Coronary artery (tissue), 2 donors: Measurements from ENCODE around the gene HS1BP3.

ENCODE experiments used
- DNase-seq: peaks from one replicate; pipeline ENCODE4 v3.0.0-alpha.2; 2017; ENCODE audit warnings: low spot score
- H3K27ac ChIP-seq, 2 donors: fragments of 200-600 bp; sonication (generic); one replicate each; pipeline ENCODE4 v1.5.1; 2016 to 2019
- H3K4me3 ChIP-seq: fragments of 200-600 bp; sonication (generic); 2 replicates; pipeline ENCODE4 v1.5.1; 2016; ENCODE audit warnings: mild to moderate bottlenecking, moderate library complexity
- CTCF ChIP-seq: fragments of 200-600 bp; sonication (generic); IDR thresholded peaks from one replicate; pipeline ENCODE4 v1.5.1; 2019; ENCODE audit warnings: antibody characterized with exemption

Gene HS1BP3

GRCh38 chr2:20629181-20629580 is 21.7 kb downstream of the HS1BP3 start:
- DNase-seq = no peak
- Histone ChIP-seq H3K4me3 (no peak overlapping the region), H3K27ac (no peak overlapping the region)
- no peak for TF ChIP-seq CTCF

- TF ChIP-seq CTCF = no peak
- H3K27ac ChIP-seq = peak overlapping the region in 1 of 2 donors; percentile 80
- no peak overlapping the region for H3K4me3 ChIP-seq
- no peak for DNase-seq
These were observed 23.1 kb downstream of the HS1BP3 start for GRCh38 chr2:20627712-20628380.

GRCh38 chr2:20626698-20627513 is 24.0 kb downstream of the HS1BP3 start:
- no peak for DNase-seq
- no peak for TF ChIP-seq CTCF
- Histone ChIP-seq H3K27ac (peak overlapping the region; percentile 30 to 80), H3K4me3 (no peak overlapping the region)

- DNase-seq = no peak
- H3K4me3 ChIP-seq = no peak overlapping the region
- H3K27ac ChIP-seq = peak overlapping the region; percentile 30 to 80
- no peak for TF ChIP-seq CTCF
These were observed 24.6 kb downstream of the HS1BP3 start for GRCh38 chr2:20626392-20626697.

- TF ChIP-seq CTCF = no peak
- Histone ChIP-seq H3K27ac (peak overlapping the region; percentile 54 to 80), H3K4me3 (no peak overlapping the region)
- DNase-seq = peak; percentile 81
These were observed 25.2 kb downstream of the HS1BP3 start for GRCh38 chr2:20625491-20626391.

- no peak for TF ChIP-seq CTCF
- H3K27ac ChIP-seq = peak overlapping the region; percentile 54 to 80
- peak; percentile 70 for DNase-seq
- no peak overlapping the region for H3K4me3 ChIP-seq
These were observed 25.9 kb downstream of the HS1BP3 start for GRCh38 chr2:20624884-20625485.
